ENCODE data around the gene ZNF473. TPM values are rescaled to one million over a fixed set of nuclear protein-coding genes. Genes with fewer than 3 reads are reported as not detected.
"Not testable (repeated sequence)": the region's sequence is repeated elsewhere in the genome, so short reads cannot be mapped to it uniquely, and the experiment has no call there.

The ZNF473 gene
- total RNA-seq, 2 experiments from 2014 or later, result 10.9 to 12.5 TPM

- CTCF ChIA-PET, result interaction anchor here (0.6 to 1.5 kb wide), 4 partner anchors 13 to 642 kb away, joined by 3 to 4 read pairs (median 3); no protein-coding TSS in a partner anchor
- H3K36me3 Mint-ChIP-seq (ENCODE audit: low read depth), result peaks cover 19% of the 10 kb centered on the region
- H3K9me3 Mint-ChIP-seq (ENCODE audit: low read depth); H3K27me3 Mint-ChIP-seq; POLR2A ChIA-PET; DNase-seq; ATAC-seq: not testable (repeated sequence)
- peaks cover 10% of the 10 kb centered on the region for H3K4me1 Mint-ChIP-seq
- peak overlapping the region; percentile 75 for H3K4me3 Mint-ChIP-seq
- peak overlapping the region; percentile 51 for H3K27ac Mint-ChIP-seq
- intact Hi-C loops (cut with DNase I, micrococcal nuclease), result loop anchor here in 1 of 2 experiments (1.0 kb wide), 1 partner anchor 26 kb away; the partner anchor contains the start of gene VRK3
Observed at GRCh38 chr19:50051228-50051895, 25.6 kb downstream of the ZNF473 start.

GRCh38 chr19:50051964-50052363 lies 26.2 kb downstream of the ZNF473 start:
- Mint-ChIP-seq H3K9me3 (ENCODE audit: low read depth) (no peaks in the 10 kb centered on the region), H3K4me1 (peaks cover 10% of the 10 kb centered on the region), H3K27ac (no peak overlapping the region), H3K27me3 (no peaks in the 10 kb centered on the region), H3K36me3 (ENCODE audit: low read depth) (peaks cover 14% of the 10 kb centered on the region), H3K4me3 (no peak overlapping the region)
- POLR2A ChIA-PET, result no interaction called here
- CTCF ChIA-PET, result no interaction called here
- DNase-seq (no peak), ATAC-seq (no peak)
- intact Hi-C loops (cut with DNase I, micrococcal nuclease), result loop anchor here in 1 of 2 experiments (1.0 kb wide), 1 partner anchor 27 kb away; the partner anchor contains the start of gene VRK3

GRCh38 chr19:50053119-50053518 lies 27.3 kb downstream of the ZNF473 start:
- Mint-ChIP-seq H3K36me3 (ENCODE audit: low read depth) (peaks cover 4% of the 10 kb centered on the region), H3K4me3 (no peak overlapping the region), H3K4me1 (peaks cover 10% of the 10 kb centered on the region), H3K27ac (no peak overlapping the region), H3K27me3 (no peaks in the 10 kb centered on the region), H3K9me3 (ENCODE audit: low read depth) (peaks cover 2% of the 10 kb centered on the region)
- POLR2A ChIA-PET, result no interaction called here
- ATAC-seq, result no peak
- CTCF ChIA-PET, result no interaction called here
- DNase-seq, result no peak
- intact Hi-C loops (cut with DNase I, micrococcal nuclease), result no loop called here

- ChIA-PET POLR2A (no interaction called here), CTCF (interaction anchor here (0.6 kb wide), 1 partner anchor 11 kb away, joined by 3 read pairs; no protein-coding TSS in a partner anchor)
- Mint-ChIP-seq H3K4me3 (no peak overlapping the region), H3K36me3 (ENCODE audit: low read depth) (peaks cover 8% of the 10 kb centered on the region), H3K27ac (no peak overlapping the region), H3K9me3 (ENCODE audit: low read depth) (peaks cover 21% of the 10 kb centered on the region), H3K4me1 (no peaks in the 10 kb centered on the region), H3K27me3 (peaks cover 2% of the 10 kb centered on the region)
- no peak for DNase-seq
- intact Hi-C loops (cut with DNase I, micrococcal nuclease), result no loop called here
- no peak for ATAC-seq
Observed at GRCh38 chr19:50058425-50058824, 32.6 kb downstream of the ZNF473 start.

GRCh38 chr19:50059045-50059444 lies 33.2 kb downstream of the ZNF473 start:
- Mint-ChIP-seq H3K27me3 (peaks cover 2% of the 10 kb centered on the region), H3K4me1 (no peaks in the 10 kb centered on the region), H3K9me3 (ENCODE audit: low read depth) (peaks cover 21% of the 10 kb centered on the region), H3K4me3 (no peak overlapping the region), H3K27ac (no peak overlapping the region), H3K36me3 (ENCODE audit: low read depth) (peaks cover 8% of the 10 kb centered on the region)
- ChIA-PET CTCF (no interaction called here), POLR2A (no interaction called here)
- intact Hi-C loops (cut with DNase I, micrococcal nuclease), result no loop called here
- DNase-seq (no peak), ATAC-seq (no peak)

- ChIA-PET POLR2A (no interaction called here), CTCF (interaction anchor here (0.9 kb wide), 1 partner anchor 14 kb away, joined by 3 read pairs; no protein-coding TSS in a partner anchor)
- Mint-ChIP-seq H3K27ac (no peak overlapping the region), H3K9me3 (ENCODE audit: low read depth) (peaks cover 21% of the 10 kb centered on the region), H3K4me3 (no peak overlapping the region), H3K4me1 (no peaks in the 10 kb centered on the region), H3K36me3 (ENCODE audit: low read depth) (peaks cover 8% of the 10 kb centered on the region), H3K27me3 (peaks cover 2% of the 10 kb centered on the region)
- DNase-seq, result no peak
- intact Hi-C loops (cut with DNase I, micrococcal nuclease), result no loop called here
- no peak for ATAC-seq
Observed at GRCh38 chr19:50060107-50060506, 34.3 kb downstream of the ZNF473 start.

GRCh38 chr19:50061650-50062049 lies 35.8 kb downstream of the ZNF473 start:
- H3K27me3 Mint-ChIP-seq, result peaks cover 4% of the 10 kb centered on the region
- peaks cover 8% of the 10 kb centered on the region for H3K36me3 Mint-ChIP-seq (ENCODE audit: low read depth)
- H3K27ac Mint-ChIP-seq, result no peak overlapping the region
- CTCF ChIA-PET, result no interaction called here
- POLR2A ChIA-PET, result no interaction called here
- H3K4me1 Mint-ChIP-seq, result no peaks in the 10 kb centered on the region
- no peak overlapping the region for H3K4me3 Mint-ChIP-seq
- H3K9me3 Mint-ChIP-seq (ENCODE audit: low read depth), result peaks cover 21% of the 10 kb centered on the region
- no peak for ATAC-seq
- intact Hi-C loops (cut with DNase I, micrococcal nuclease), result no loop called here
- no peak for DNase-seq

GRCh38 chr19:50065938-50066337 lies 40.1 kb downstream of the ZNF473 start:
- H3K4me1 Mint-ChIP-seq, result no peaks in the 10 kb centered on the region
- H3K27me3 Mint-ChIP-seq, result peaks cover 6% of the 10 kb centered on the region
- ATAC-seq (no peak), DNase-seq (no peak)
- H3K27ac Mint-ChIP-seq, result no peak overlapping the region
- POLR2A ChIA-PET, result interaction anchor here (0.7 kb wide), 1 partner anchor 84 kb away, joined by 3 read pairs; no protein-coding TSS in a partner anchor
- intact Hi-C loops (cut with DNase I, micrococcal nuclease), result no loop called here
- H3K4me3 Mint-ChIP-seq, result no peak overlapping the region
- H3K9me3 Mint-ChIP-seq (ENCODE audit: low read depth), result no peaks in the 10 kb centered on the region
- CTCF ChIA-PET, result interaction anchor here (0.5 kb wide), 1 partner anchor 490 kb away, joined by 3 read pairs; no protein-coding TSS in a partner anchor
- no peaks in the 10 kb centered on the region for H3K36me3 Mint-ChIP-seq (ENCODE audit: low read depth)

- no peaks in the 10 kb centered on the region for H3K9me3 Mint-ChIP-seq (ENCODE audit: low read depth)
- ChIA-PET POLR2A (interaction anchor here (0.6 kb wide), 1 partner anchor 1176 kb away, joined by 7 read pairs; no protein-coding TSS in a partner anchor), CTCF (interaction anchor here (0.6 to 1.6 kb wide), 3 partner anchors 13 to 434 kb away, joined by 3 read pairs; no protein-coding TSS in a partner anchor)
- intact Hi-C loops (cut with DNase I, micrococcal nuclease), result no loop called here
- ATAC-seq (no peak), DNase-seq (no peak)
- H3K4me3 Mint-ChIP-seq, result no peak overlapping the region
- H3K36me3 Mint-ChIP-seq (ENCODE audit: low read depth), result no peaks in the 10 kb centered on the region
- no peaks in the 10 kb centered on the region for H3K4me1 Mint-ChIP-seq
- peaks cover 5% of the 10 kb centered on the region for H3K27me3 Mint-ChIP-seq
- no peak overlapping the region for H3K27ac Mint-ChIP-seq
Observed at GRCh38 chr19:50067575-50067974, 41.8 kb downstream of the ZNF473 start.

- H3K4me1 Mint-ChIP-seq; H3K4me3 Mint-ChIP-seq; intact Hi-C loops (cut with DNase I, micrococcal nuclease); H3K36me3 Mint-ChIP-seq (ENCODE audit: low read depth); ATAC-seq; H3K27ac Mint-ChIP-seq; H3K9me3 Mint-ChIP-seq (ENCODE audit: low read depth); DNase-seq; H3K27me3 Mint-ChIP-seq; POLR2A ChIA-PET: not testable (repeated sequence)
- CTCF ChIA-PET, result interaction anchor here (0.6 kb wide), 1 partner anchor 67 kb away, joined by 3 read pairs; no protein-coding TSS in a partner anchor
Observed at GRCh38 chr19:50068382-50068781, 42.6 kb downstream of the ZNF473 start.

- intact Hi-C loops (cut with DNase I, micrococcal nuclease); H3K9me3 Mint-ChIP-seq (ENCODE audit: low read depth); H3K36me3 Mint-ChIP-seq (ENCODE audit: low read depth); H3K4me1 Mint-ChIP-seq; CTCF ChIA-PET; DNase-seq; H3K27ac Mint-ChIP-seq; ATAC-seq; POLR2A ChIA-PET; H3K4me3 Mint-ChIP-seq; H3K27me3 Mint-ChIP-seq: not testable (repeated sequence)
Observed at GRCh38 chr19:50075076-50075475, 49.3 kb downstream of the ZNF473 start.

Measured in activated CD4-positive, alpha-beta T cell treated with anti-CD3 and anti-CD28 coated beads for 36 hours (primary cell).